Fibroblast of pulmonary artery (primary cell): Measurements from ENCODE around the gene KCNK2.
A peak's percentile ranks its signal among the peaks of the same experiment; 100 is the strongest.
"Not testable (repeated sequence)": the region's sequence is repeated elsewhere in the genome, so short reads cannot be mapped to it uniquely, and the experiment has no call there.

Experiments
- DNase-seq: peaks from one replicate; pipeline ENCODE4 v3.0.0-alpha.2; 2010; ENCODE audit warnings: low read depth
- H3K4me3 ChIP-seq: replicated peaks from 2 replicates; pipeline ENCODE4 v1.5.1; 2011; ENCODE audit warnings: low read depth, mild to moderate bottlenecking, control low read depth, low read length, moderate library complexity
- TF ChIP-seq, protein P1 (sequence below): IDR thresholded peaks from 2 replicates; pipeline ENCODE4 v1.5.1; 2011; ENCODE audit warnings: mild to moderate bottlenecking, control low read depth, low read length, inconsistent platforms; ENCODE audit errors: missing control alignments

The KCNK2 gene

GRCh38 chr1:215143497-215143896, 61.0 kb downstream of the KCNK2 start:
- no peak for DNase-seq
- H3K4me3 ChIP-seq, result no peak overlapping the region
- TF ChIP-seq, protein P1, sequence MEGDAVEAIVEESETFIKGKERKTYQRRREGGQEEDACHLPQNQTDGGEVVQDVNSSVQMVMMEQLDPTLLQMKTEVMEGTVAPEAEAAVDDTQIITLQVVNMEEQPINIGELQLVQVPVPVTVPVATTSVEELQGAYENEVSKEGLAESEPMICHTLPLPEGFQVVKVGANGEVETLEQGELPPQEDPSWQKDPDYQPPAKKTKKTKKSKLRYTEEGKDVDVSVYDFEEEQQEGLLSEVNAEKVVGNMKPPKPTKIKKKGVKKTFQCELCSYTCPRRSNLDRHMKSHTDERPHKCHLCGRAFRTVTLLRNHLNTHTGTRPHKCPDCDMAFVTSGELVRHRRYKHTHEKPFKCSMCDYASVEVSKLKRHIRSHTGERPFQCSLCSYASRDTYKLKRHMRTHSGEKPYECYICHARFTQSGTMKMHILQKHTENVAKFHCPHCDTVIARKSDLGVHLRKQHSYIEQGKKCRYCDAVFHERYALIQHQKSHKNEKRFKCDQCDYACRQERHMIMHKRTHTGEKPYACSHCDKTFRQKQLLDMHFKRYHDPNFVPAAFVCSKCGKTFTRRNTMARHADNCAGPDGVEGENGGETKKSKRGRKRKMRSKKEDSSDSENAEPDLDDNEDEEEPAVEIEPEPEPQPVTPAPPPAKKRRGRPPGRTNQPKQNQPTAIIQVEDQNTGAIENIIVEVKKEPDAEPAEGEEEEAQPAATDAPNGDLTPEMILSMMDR, result no peak

- peak; percentile 62 for DNase-seq
- TF ChIP-seq, protein P1, result peak; percentile 64
- no peak overlapping the region for H3K4me3 ChIP-seq
These were observed 63.9 kb downstream of the KCNK2 start for GRCh38 chr1:215146240-215146975.

DNA sequence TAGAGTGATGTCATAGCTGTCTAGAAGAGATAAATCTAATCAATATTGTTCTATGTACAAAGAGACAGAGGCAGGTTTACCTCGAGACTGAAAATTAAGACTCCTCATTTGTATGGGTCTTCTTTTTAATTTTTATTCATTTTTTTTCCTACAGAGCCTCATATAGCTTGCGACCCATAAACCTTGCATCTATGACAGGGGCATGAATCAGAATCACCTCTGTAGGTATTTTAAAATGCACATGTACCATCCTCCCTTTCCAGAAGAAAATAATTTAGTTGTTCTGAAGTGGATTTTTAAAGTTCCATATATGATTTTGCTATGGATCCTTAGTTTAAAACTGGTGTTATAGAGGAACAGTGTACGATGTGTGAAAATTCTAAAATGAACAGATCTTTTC, 64.5 kb downstream of the KCNK2 start:
- TF ChIP-seq, protein P1, result no peak
- no peak for DNase-seq
- H3K4me3 ChIP-seq, result no peak overlapping the region

GRCh38 chr1:215151841-215152549, 69.5 kb downstream of the KCNK2 start:
- DNase-seq, result no peak
- no peak overlapping the region for H3K4me3 ChIP-seq

GRCh38 chr1:215156232-215156631, 73.7 kb downstream of the KCNK2 start:
- peak; percentile 23 for DNase-seq
- TF ChIP-seq, protein P1, result no peak

More at GRCh38 chr1:215151841-215152549, 69.5 kb downstream of the KCNK2 start:
- TF ChIP-seq, protein P1, result no peak

GRCh38 chr1:215160351-215160750, 77.8 kb downstream of the KCNK2 start:
- no peak for DNase-seq
- no peak overlapping the region for H3K4me3 ChIP-seq
- TF ChIP-seq, protein P1, result no peak

More at GRCh38 chr1:215156232-215156631, 73.7 kb downstream of the KCNK2 start:
- no peak overlapping the region for H3K4me3 ChIP-seq

- not testable (repeated sequence) for DNase-seq, H3K4me3 ChIP-seq
These were observed 80.6 kb downstream of the KCNK2 start for GRCh38 chr1:215163144-215163543.
